ENCODE results near the gene CCDC197.

CCDC197 gene

GRCh38 chr14:94025720-94026119 lies 28.6 kb downstream of the CCDC197 start:
- no peak for DNase-seq (ENCODE audit: low read depth, low spot score)

- DNase-seq (ENCODE audit: low read depth, low spot score), result peak; percentile 99
Observed at GRCh38 chr14:94026173-94026888, 29.2 kb downstream of the CCDC197 start, which contains the start of gene OTUB2. OTUB2 (plus strand) TSS chr14:94026340; CDS start chr14:94026538, 198 bp downstream.

DNA sequence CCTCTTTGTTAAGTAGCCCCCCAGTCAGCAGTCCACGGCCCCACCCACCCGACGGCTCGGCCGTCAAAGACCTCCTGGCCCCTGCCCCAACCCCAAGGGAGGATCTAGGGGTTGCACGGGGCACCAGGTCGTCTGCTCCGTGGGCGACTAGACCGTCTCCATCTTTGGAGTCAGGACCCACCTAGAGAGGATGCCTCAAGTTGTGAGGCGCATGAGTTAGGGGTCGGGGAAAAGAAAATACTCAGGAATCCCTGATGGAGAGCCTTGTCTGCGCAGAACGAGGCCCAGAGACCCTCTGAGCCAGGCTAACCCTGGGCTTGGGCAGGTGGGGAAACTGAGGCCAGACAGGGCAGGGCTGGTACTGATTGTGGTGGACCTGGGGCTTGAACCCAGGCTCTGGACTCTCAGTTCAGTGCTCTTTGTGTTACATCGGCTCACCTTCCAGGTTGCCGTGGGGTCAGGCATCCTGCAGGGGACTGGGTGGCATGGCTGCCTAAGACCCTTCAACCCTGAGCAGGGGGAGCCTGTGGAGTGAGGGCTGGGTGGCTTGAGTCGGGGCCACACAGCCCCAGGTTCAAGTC lies 29.9 kb downstream of the CCDC197 start:
- no peak for DNase-seq (ENCODE audit: low read depth, low spot score)

- DNase-seq (ENCODE audit: low read depth, low spot score), result no peak
Observed at GRCh38 chr14:94027566-94028449, 30.7 kb downstream of the CCDC197 start.

GRCh38 chr14:94028450-94028826 lies 31.3 kb downstream of the CCDC197 start:
- DNase-seq (ENCODE audit: low read depth, low spot score), result peak; percentile 54

GRCh38 chr14:94029265-94029664 lies 32.2 kb downstream of the CCDC197 start:
- no peak for DNase-seq (ENCODE audit: low read depth, low spot score)

- DNase-seq (ENCODE audit: low read depth, low spot score), result no peak
Observed at GRCh38 chr14:94029671-94030203, 32.6 kb downstream of the CCDC197 start.

- DNase-seq (ENCODE audit: low read depth, low spot score), result no peak
Observed at GRCh38 chr14:94030571-94030970, 33.5 kb downstream of the CCDC197 start.

DNA sequence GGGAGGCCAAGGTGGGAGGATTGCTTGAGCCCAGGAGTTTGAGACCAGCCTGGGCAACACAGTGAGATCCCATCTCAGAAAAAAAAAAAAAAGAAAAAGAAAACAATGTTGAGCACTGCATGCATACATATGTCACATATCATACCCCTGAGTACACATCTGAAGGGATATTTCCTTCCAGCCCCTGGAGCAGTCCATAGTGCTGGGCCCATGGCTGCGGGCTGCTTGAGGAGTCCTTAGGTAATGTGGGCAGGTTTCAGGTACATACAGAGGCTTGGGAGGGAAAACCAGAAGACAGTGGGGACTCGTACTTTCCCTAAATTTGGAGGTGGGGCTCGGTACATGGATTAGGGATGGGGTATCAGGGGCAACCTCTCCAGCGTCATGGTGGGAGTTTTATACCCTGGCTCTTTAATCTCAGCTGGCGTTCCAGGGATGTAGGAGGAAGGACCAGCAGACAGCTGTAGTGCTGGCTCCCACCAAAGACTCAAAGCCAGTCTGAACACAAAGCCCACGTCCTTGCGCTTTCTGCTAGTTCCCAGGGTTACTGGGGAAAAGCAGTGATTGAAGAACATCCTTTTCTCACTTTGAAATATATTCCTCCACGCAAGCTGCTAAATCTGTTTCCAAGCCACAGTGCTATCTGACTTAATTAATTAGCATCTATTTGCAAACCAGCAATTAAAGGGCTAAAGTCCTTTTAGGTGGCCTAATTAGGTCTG lies 34.2 kb downstream of the CCDC197 start:
- DNase-seq (ENCODE audit: low read depth, low spot score), result no peak

GRCh38 chr14:94031883-94032279 lies 34.8 kb downstream of the CCDC197 start:
- no peak for DNase-seq (ENCODE audit: low read depth, low spot score)

DNA sequence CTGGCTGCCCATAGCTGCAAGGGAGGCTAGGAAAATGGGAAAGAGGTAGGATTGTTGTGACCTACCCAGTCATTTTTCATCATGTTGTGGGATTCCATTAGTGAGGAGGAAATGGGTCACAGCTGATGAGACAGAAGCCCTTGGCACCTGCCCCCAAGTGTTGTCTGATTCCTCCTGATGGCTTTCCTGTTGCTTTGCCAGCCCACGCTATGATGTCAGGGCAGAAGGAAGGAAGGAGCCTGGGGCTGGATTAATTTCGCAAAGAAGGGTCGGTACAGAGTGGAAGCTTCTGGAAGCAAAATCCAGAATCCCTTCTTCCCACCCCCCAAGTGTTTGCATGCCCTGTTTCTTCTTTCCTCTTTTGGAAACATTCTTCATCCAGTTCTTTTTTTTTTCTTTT lies 37.8 kb downstream of the CCDC197 start:
- DNase-seq (ENCODE audit: low read depth, low spot score), result no peak

DNA sequence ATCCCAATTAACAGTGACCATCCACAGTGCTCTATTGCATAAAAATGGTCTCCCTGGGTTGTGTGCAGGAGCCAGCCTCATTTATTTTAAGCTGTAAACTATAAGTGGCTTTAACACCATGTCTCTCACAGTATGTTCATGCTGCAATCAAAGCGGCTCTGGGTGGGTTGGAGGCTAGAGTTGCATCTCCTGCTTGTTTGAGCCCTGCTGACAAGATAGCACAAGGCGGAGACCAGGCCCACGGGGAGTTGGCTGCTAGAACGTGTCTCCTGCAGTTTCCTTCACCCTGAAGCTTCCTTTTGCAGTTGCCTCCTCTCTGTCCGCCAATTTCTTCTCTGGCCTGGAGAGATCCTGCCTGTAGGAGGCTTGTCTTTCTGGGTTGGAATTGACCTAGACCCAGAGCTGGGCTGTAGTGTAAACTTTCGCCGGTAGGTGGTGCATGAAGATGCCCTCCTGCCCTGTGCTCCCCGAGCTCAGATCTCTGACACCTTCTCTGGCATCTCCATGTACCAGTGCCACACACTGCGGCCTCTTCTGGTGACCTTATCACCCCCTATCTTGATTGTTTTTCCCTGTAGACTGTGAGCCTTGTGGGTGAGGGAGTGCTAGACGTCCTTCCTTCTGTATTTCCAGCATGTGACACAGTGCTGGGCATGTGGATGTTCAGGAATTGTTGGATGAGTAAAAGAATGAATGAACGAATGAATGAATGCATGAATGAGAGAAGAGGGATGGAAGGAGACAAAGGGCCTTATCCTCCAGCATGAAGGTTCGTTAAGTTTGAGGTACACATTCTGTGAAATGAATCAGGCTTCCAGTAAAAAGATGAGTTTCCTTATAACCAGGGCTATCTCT lies 39.4 kb downstream of the CCDC197 start:
- peak; percentile 85 for DNase-seq (ENCODE audit: low read depth, low spot score)

GRCh38 chr14:94037954-94038353 lies 40.9 kb downstream of the CCDC197 start:
- no peak for DNase-seq (ENCODE audit: low read depth, low spot score)

DNA sequence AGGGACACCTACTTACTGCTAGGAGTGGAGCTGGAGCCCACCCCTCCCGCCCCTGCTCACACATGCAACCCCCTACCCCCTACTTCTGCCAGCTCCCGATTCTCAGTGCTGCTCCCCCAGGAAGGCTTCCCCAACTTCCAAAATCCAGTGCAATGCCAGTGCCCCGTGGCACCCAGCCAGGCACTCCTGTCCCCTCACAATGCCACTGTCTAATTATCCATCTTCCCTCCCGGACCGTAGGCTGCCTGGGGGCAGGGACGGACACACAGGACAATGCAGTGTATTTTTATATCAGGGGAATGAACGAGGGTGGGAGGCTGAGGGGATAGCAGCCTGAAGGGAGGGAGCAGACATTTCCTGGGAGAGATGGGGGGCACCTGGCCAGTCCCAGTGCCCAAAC lies 41.4 kb downstream of the CCDC197 start:
- no peak for DNase-seq (ENCODE audit: low read depth, low spot score)

GRCh38 chr14:94038921-94039629 lies 42.0 kb downstream of the CCDC197 start:
- DNase-seq (ENCODE audit: low read depth, low spot score), result no peak

DNA sequence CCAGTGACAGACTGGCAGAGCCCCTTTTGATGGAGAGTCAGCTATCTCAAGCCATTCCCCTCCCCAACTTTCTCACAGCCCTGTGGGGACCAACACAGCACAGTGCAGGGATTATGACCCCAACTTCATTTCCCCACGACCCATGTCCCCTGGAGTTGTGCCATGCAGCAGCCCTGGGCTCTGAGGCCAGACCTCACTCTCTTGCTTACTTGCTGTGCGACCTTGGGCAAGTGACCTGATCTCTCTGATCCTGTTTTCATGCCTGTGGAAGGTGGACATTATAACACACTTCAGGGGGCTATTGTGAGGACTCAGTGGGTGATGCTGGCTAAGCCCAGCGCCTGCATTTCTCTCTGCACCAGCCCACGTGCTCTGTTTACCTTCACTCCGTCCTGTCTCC lies 43.1 kb downstream of the CCDC197 start:
- no peak for DNase-seq (ENCODE audit: low read depth, low spot score)

DNA sequence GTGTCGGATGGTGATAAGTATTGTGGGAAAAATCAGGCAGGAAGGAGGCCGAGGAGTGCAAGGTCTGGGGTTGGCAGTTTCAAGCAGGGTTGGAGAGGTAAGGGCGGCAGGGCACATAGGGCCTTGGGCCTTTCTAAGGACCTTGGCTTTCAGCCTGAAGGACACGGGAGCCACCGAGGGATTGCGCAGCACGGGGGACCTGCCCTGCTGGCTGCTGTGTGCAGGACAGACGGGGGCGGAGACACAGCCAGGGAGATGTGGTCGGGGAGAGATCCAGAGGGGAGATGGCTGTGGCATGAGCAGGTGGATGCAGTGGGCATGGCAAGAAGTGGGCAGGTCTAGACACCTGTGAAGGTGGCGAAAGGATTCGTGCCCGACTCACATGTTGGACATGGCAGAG lies 43.7 kb downstream of the CCDC197 start:
- no peak for DNase-seq (ENCODE audit: low read depth, low spot score)

DNA sequence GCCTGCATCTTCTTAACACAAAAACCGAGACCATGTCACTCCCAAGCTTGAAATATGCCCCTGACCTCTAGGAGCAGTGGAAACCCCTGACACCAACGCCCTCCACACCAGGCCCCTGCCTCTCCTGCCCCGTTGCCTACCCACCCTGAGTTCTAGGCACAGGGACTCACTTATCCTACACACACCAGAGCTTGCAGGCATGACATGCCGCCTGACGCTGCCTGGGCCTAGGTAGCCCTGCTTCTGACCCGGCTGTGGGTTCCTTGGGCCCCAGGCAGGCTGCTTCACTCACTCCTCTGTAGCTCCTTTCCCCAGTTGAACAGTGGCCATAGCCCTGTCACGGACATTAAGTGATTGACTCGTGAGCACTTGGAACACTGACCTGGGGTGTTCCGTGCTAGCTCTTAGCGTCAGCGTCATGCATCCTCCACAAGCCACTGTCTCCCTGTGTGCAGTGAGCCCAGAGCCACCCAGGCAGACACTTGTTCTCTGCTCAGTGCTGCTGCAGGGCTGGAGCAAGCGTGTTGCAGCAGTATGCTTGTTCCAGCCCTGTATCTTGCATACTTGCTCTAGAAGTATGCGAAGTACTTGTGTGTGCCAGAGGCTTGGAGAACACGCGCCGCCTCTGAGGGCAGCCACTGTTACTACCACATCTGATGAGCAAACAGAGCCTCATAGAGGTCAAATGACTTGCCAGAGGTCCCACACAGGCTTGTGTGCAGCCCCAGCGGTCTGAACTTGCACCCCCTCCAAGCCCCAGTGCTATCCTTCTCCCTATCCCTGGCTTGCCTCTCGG lies 44.6 kb downstream of the CCDC197 start:
- DNase-seq (ENCODE audit: low read depth, low spot score), result peak; percentile 33

- DNase-seq (ENCODE audit: low read depth, low spot score), result no peak
Observed at GRCh38 chr14:94042433-94043091, 45.5 kb downstream of the CCDC197 start.
